ENCODE data around the gene ZNF836.

The ZNF836 gene

DNA sequence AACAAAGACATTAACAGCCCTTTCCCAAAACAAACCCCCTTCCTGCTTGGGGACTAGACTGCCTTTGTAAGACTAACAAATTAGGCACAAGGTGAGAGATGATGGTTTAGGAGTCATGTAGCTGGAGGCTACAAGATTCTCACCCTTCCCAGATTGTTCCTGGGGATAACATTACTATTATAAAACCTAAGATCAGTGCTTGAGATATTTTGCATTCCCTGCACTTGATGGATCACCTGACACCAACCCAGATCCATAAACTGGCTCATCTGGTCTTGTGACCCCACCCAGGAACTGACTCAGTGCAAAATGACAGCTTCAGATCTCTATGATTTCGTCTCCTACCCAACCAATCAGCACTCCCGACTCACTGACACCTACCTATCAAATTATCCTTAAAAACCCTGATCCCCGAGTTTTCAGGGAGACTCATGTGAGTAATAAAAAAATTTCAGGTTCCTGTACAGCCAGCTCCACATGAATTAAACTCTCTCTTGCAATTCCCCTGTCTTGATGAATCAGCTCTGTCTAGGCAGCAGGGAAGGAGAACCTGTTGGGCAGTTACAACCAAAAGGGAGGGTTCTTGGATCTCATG, 29.3 kb downstream of the ZNF836 start:
- H3K36me3 ChIP-seq (ENCODE audit: insufficient read depth, low read length): peaks cover 2% of the 10 kb centered on the region; the same call in 1 of the 2 replicates
- H3K27ac ChIP-seq (ENCODE audit: low read length): no peak overlapping the region
- ATAC-seq (ENCODE audit: insufficient read depth, low read depth) (no peak), DNase-seq (no peak)
- H3K4me1 ChIP-seq (ENCODE audit: insufficient read depth, low read length): peaks cover 24% of the 10 kb centered on the region
- TF ChIP-seq, protein P1, sequence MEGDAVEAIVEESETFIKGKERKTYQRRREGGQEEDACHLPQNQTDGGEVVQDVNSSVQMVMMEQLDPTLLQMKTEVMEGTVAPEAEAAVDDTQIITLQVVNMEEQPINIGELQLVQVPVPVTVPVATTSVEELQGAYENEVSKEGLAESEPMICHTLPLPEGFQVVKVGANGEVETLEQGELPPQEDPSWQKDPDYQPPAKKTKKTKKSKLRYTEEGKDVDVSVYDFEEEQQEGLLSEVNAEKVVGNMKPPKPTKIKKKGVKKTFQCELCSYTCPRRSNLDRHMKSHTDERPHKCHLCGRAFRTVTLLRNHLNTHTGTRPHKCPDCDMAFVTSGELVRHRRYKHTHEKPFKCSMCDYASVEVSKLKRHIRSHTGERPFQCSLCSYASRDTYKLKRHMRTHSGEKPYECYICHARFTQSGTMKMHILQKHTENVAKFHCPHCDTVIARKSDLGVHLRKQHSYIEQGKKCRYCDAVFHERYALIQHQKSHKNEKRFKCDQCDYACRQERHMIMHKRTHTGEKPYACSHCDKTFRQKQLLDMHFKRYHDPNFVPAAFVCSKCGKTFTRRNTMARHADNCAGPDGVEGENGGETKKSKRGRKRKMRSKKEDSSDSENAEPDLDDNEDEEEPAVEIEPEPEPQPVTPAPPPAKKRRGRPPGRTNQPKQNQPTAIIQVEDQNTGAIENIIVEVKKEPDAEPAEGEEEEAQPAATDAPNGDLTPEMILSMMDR (IDR thresholded peaks at IDR 0.05; ENCODE audit: borderline replicate concordance, extremely low read depth, low read length, poor library complexity, severe bottlenecking): no peak
- TF ChIP-seq EZH2 (IDR thresholded peaks at IDR 0.05; ENCODE audit: borderline replicate concordance, low read depth, low read length, severe bottlenecking): no peak
- H3K4me2 ChIP-seq (ENCODE audit: insufficient read depth, low read length): no peak overlapping the region
- no peak overlapping the region for H2AFZ ChIP-seq (ENCODE audit: low read depth, low read length)
- no peaks in the 10 kb centered on the region for H3K27me3 ChIP-seq (ENCODE audit: insufficient read depth, low read length, poor library complexity)
- H4K20me1 ChIP-seq (ENCODE audit: insufficient read depth, low read length): no peaks in the 10 kb centered on the region
- H3K79me2 ChIP-seq (ENCODE audit: insufficient read depth, low read length): peaks cover 26% of the 10 kb centered on the region
- H3K9ac ChIP-seq (ENCODE audit: low read depth, low read length): no peak overlapping the region
- peaks cover 3% of the 10 kb centered on the region for H3K9me3 ChIP-seq (ENCODE audit: insufficient read depth, low read length, severe bottlenecking)
- no peak overlapping the region for H3K4me3 ChIP-seq (ENCODE audit: low read depth in 1 of 2, low read length in 2 of 2)

- Histone ChIP-seq H3K4me2 (ENCODE audit: insufficient read depth, low read length) (no peak overlapping the region), H3K27ac (ENCODE audit: low read length) (no peak overlapping the region), H3K9me3 (ENCODE audit: insufficient read depth, low read length, severe bottlenecking) (peaks cover 6% of the 10 kb centered on the region), H3K27me3 (ENCODE audit: insufficient read depth, low read length, poor library complexity) (no peaks in the 10 kb centered on the region), H3K4me3 (ENCODE audit: low read depth in 1 of 2, low read length in 2 of 2) (no peak overlapping the region), H3K79me2 (ENCODE audit: insufficient read depth, low read length) (peaks cover 32% of the 10 kb centered on the region), H2AFZ (ENCODE audit: low read depth, low read length) (no peak overlapping the region), H3K4me1 (ENCODE audit: insufficient read depth, low read length) (peaks cover 24% of the 10 kb centered on the region), H4K20me1 (ENCODE audit: insufficient read depth, low read length) (no peaks in the 10 kb centered on the region), H3K9ac (ENCODE audit: low read depth, low read length) (no peak overlapping the region), H3K36me3 (ENCODE audit: insufficient read depth, low read length) (peaks cover 8% of the 10 kb centered on the region)
- no peak for TF ChIP-seq EZH2 (IDR thresholded peaks at IDR 0.05; ENCODE audit: borderline replicate concordance, low read depth, low read length, severe bottlenecking)
- TF ChIP-seq, protein P1 (IDR thresholded peaks at IDR 0.05; ENCODE audit: borderline replicate concordance, extremely low read depth, low read length, poor library complexity, severe bottlenecking): no peak
- ATAC-seq (ENCODE audit: insufficient read depth, low read depth): no peak
- no peak for DNase-seq
Observed at GRCh38 chr19:52141203-52141602, 30.2 kb downstream of the ZNF836 start.

- TF ChIP-seq, protein P1 (IDR thresholded peaks at IDR 0.05; ENCODE audit: borderline replicate concordance, extremely low read depth, low read length, poor library complexity, severe bottlenecking): no peak
- TF ChIP-seq EZH2 (IDR thresholded peaks at IDR 0.05; ENCODE audit: borderline replicate concordance, low read depth, low read length, severe bottlenecking): no peak
- ATAC-seq (ENCODE audit: insufficient read depth, low read depth): peak; percentile 86
- peaks cover 13% of the 10 kb centered on the region for H3K9me3 ChIP-seq (ENCODE audit: insufficient read depth, low read length, severe bottlenecking)
- H3K27ac ChIP-seq (ENCODE audit: low read length): peak overlapping the region; percentile 53
- peak overlapping the region; percentile 81 for H2AFZ ChIP-seq (ENCODE audit: low read depth, low read length)
- H3K4me2 ChIP-seq (ENCODE audit: insufficient read depth, low read length): peak overlapping the region; percentile 71
- peaks cover 24% of the 10 kb centered on the region for H3K4me1 ChIP-seq (ENCODE audit: insufficient read depth, low read length)
- peaks cover 18% of the 10 kb centered on the region for H3K36me3 ChIP-seq (ENCODE audit: insufficient read depth, low read length)
- H3K27me3 ChIP-seq (ENCODE audit: insufficient read depth, low read length, poor library complexity): no peaks in the 10 kb centered on the region
- DNase-seq: no peak
- H3K4me3 ChIP-seq (ENCODE audit: low read depth in 1 of 2, low read length in 2 of 2): peak overlapping the region in 1 of 2 experiments; percentile 73; a peak in 3 of 4 replicates
- H3K79me2 ChIP-seq (ENCODE audit: insufficient read depth, low read length): peaks cover 43% of the 10 kb centered on the region
- H4K20me1 ChIP-seq (ENCODE audit: insufficient read depth, low read length): no peaks in the 10 kb centered on the region
- peak overlapping the region; percentile 50 for H3K9ac ChIP-seq (ENCODE audit: low read depth, low read length)
Observed at GRCh38 chr19:52140032-52140710, 31.2 kb downstream of the ZNF836 start.
